Mesendoderm (in vitro differentiated cells): ENCODE results near the gene REPIN1.

Source experiments
- DNase-seq: peaks from one replicate; pipeline ENCODE4 v3.0.0; 2013
- H2AK5ac ChIP-seq: 2 replicates; pipeline ENCODE4 v1.6.1; 2013; ENCODE audit warnings: low read length, inconsistent platforms
- H2BK120ac ChIP-seq: 2 replicates; pipeline ENCODE4 v1.6.1; 2013; ENCODE audit warnings: low read depth, mild to moderate bottlenecking, low read length, moderate library complexity, mixed read lengths
- H2BK15ac ChIP-seq: replicated peaks from 2 replicates; pipeline ENCODE4 v1.6.1; 2013; ENCODE audit warnings: low read depth, mild to moderate bottlenecking, moderate library complexity
- H2BK5ac ChIP-seq: 2 replicates; pipeline ENCODE4 v1.6.1; 2013; ENCODE audit warnings: low read length, inconsistent platforms
- H3K18ac ChIP-seq: 2 replicates; pipeline ENCODE4 v1.6.1; 2013; ENCODE audit warnings: mild to moderate bottlenecking, low read length, mixed read lengths
- H3K23ac ChIP-seq: one replicate; pipeline ENCODE4 v1.6.1; 2013; ENCODE audit warnings: low read length
- H3K27ac ChIP-seq: 2 replicates; pipeline ENCODE4 v1.5.1; 2013; ENCODE audit warnings: low read depth, mild to moderate bottlenecking, inconsistent platforms, low read length, moderate library complexity
- H3K27me3 ChIP-seq: 2 replicates; pipeline ENCODE4 v1.6.1; 2013; ENCODE audit warnings: low read length, control low read depth, mild to moderate bottlenecking, inconsistent platforms; ENCODE audit not compliant: insufficient read depth, poor library complexity
- H3K36me3 ChIP-seq: 2 replicates; pipeline ENCODE4 v1.6.1; 2013; ENCODE audit warnings: low read length, inconsistent platforms; ENCODE audit not compliant: control insufficient read depth, insufficient read depth
- H3K4ac ChIP-seq: one replicate; pipeline ENCODE4 v1.6.1; 2013; ENCODE audit warnings: low read depth, mild to moderate bottlenecking, low read length, moderate library complexity
- H3K4me1 ChIP-seq: 2 replicates; pipeline ENCODE4 v1.6.1; 2013; ENCODE audit warnings: low read depth, low read length, inconsistent platforms; ENCODE audit not compliant: control insufficient read depth
- H3K4me2 ChIP-seq: 2 replicates; pipeline ENCODE4 v1.6.1; 2013; ENCODE audit warnings: low read length
- H3K4me3 ChIP-seq: 2 replicates; pipeline ENCODE4 v1.5.1; 2013; ENCODE audit warnings: mild to moderate bottlenecking, low read length
- H3K56ac ChIP-seq: one replicate; pipeline ENCODE4 v1.6.1; 2013; ENCODE audit warnings: low read length
- H3K79me1 ChIP-seq: 2 replicates; pipeline ENCODE4 v1.6.1; 2013; ENCODE audit warnings: low read length, inconsistent platforms
- H3K79me2 ChIP-seq: 2 replicates; pipeline ENCODE4 v1.6.1; 2013; ENCODE audit warnings: mild to moderate bottlenecking, low read length; ENCODE audit not compliant: control insufficient read depth, insufficient read depth
- H3K9ac ChIP-seq: 2 replicates; pipeline ENCODE4 v1.6.1; 2013; ENCODE audit warnings: low read length, inconsistent platforms
- H4K5ac ChIP-seq: one replicate; pipeline ENCODE4 v1.6.1; 2013; ENCODE audit warnings: low read length
- H4K8ac ChIP-seq: one replicate; pipeline ENCODE4 v1.6.1; 2013; ENCODE audit warnings: low read depth, mild to moderate bottlenecking, control low read depth, low read length, moderate library complexity
- WGBS: extraction: QIAGEN DNeasy Blood & Tissue Kit; methylation state at CpG from one replicate; pipeline ENCODE4 v1.1.7; 2013; ENCODE audit warnings: low lambda C conversion rate, missing lambda C conversion rate; ENCODE audit not compliant: insufficient coverage; ENCODE audit errors: extremely low coverage; 5-methylcytosine and 5-hydroxymethylcytosine counted together

The REPIN1 gene

GRCh38 chr7:150369748-150370501 lies 1.3 kb downstream of the REPIN1 start:
- Histone ChIP-seq H3K4me3 (peak overlapping the region; percentile 87), H2BK15ac (no peak overlapping the region), H3K27me3 (no peaks in the 10 kb centered on the region), H3K79me2 (peaks cover 43% of the 10 kb centered on the region), H3K79me1 (peaks cover 19% of the 10 kb centered on the region), H3K27ac (peak overlapping the region; percentile 79), H3K4ac (peak overlapping the region; percentile 87), H2BK120ac (no peak overlapping the region), H3K9ac (peak overlapping the region; percentile 87), H4K8ac (no peak overlapping the region), H2AK5ac (peak overlapping the region; percentile 99), H3K4me1 (peaks cover 7% of the 10 kb centered on the region), H2BK5ac (peak overlapping the region; percentile 70), H3K56ac (peak overlapping the region; percentile 100), H4K5ac (peak overlapping the region; percentile 71), H3K4me2 (peak overlapping the region; percentile 69), H3K36me3 (peaks cover 3% of the 10 kb centered on the region), H3K23ac (peak overlapping the region; percentile 94), H3K18ac (peak overlapping the region; percentile 35)
- no CpG with 5 or more reads among the region's 23 CpGs for WGBS
- DNase-seq: no peak

DNA sequence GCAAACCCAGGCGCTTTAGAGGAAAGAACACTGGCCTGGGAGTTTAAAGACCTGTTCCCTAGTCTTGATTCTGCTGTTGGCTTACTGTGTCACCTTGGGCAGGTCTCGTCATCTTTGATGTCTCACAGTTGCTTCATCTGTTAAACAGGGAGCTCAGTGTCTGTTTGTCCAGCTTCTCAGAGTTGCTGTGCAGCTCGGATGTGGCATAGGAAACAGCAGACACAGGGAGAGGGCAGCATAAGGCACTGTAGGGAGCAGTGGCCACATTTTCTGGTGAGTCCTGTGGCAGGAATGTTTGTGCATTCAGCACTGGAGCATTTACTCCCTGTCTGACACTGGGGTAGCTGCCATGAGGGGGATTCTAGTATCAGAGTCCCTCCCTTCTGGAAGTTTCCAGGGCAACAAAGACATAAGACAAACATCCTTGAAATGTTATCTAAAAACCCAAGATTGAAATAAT lies 2.0 kb downstream of the REPIN1 start:
- Histone ChIP-seq H3K4me3 (no peak overlapping the region), H2BK5ac (no peak overlapping the region), H3K4me2 (no peak overlapping the region), H3K79me2 (peaks cover 43% of the 10 kb centered on the region), H3K56ac (peak overlapping the region; percentile 100), H3K27ac (no peak overlapping the region), H2BK15ac (no peak overlapping the region), H3K18ac (no peak overlapping the region), H3K27me3 (no peaks in the 10 kb centered on the region), H3K36me3 (peaks cover 3% of the 10 kb centered on the region), H3K23ac (no peak overlapping the region), H3K4ac (no peak overlapping the region), H3K9ac (peak overlapping the region; percentile 87), H2AK5ac (peak overlapping the region; percentile 85), H3K79me1 (peaks cover 19% of the 10 kb centered on the region), H3K4me1 (peaks cover 7% of the 10 kb centered on the region), H4K5ac (no peak overlapping the region), H2BK120ac (no peak overlapping the region), H4K8ac (no peak overlapping the region)
- WGBS: no CpG with 5 or more reads among the region's 3 CpGs
- no peak for DNase-seq

DNA sequence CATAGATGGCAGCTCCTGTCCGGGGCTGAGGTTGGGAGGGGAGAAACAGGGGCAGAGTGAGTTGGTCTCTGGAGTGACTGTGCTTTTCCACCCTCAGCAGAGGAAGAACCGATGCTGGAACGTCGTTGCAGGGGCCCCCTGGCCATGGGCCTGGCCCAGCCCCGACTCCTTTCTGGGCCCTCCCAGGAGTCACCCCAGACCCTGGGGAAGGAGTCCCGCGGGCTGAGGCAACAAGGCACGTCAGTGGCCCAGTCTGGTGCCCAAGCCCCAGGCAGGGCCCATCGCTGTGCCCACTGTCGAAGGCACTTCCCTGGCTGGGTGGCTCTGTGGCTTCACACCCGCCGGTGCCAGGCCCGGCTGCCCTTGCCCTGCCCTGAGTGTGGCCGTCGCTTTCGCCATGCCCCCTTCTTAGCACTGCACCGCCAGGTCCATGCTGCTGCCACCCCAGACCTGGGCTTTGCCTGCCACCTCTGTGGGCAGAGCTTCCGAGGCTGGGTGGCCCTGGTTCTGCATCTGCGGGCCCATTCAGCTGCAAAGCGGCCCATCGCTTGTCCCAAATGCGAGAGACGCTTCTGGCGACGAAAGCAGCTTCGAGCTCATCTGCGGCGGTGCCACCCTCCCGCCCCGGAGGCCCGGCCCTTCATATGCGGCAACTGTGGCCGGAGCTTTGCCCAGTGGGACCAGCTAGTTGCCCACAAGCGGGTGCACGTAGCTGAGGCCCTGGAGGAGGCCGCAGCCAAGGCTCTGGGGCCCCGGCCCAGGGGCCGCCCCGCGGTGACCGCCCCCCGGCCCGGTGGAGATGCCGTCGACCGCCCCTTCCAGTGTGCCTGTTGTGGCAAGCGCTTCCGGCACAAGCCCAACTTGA lies 2.7 kb downstream of the REPIN1 start:
- Histone ChIP-seq H3K18ac (no peak overlapping the region), H3K4ac (no peak overlapping the region), H3K9ac (no peak overlapping the region), H3K4me2 (no peak overlapping the region), H3K79me1 (peaks cover 23% of the 10 kb centered on the region), H4K5ac (no peak overlapping the region), H2BK15ac (no peak overlapping the region), H3K27ac (no peak overlapping the region), H3K4me1 (peaks cover 12% of the 10 kb centered on the region), H3K56ac (peak overlapping the region; percentile 0), H3K4me3 (no peak overlapping the region), H2BK120ac (no peak overlapping the region), H3K79me2 (peaks cover 43% of the 10 kb centered on the region), H3K27me3 (no peaks in the 10 kb centered on the region), H2BK5ac (no peak overlapping the region), H2AK5ac (no peak overlapping the region), H4K8ac (no peak overlapping the region), H3K36me3 (peaks cover 3% of the 10 kb centered on the region), H3K23ac (no peak overlapping the region)
- no CpG with 5 or more reads among the region's 48 CpGs for WGBS
- no peak for DNase-seq

DNA sequence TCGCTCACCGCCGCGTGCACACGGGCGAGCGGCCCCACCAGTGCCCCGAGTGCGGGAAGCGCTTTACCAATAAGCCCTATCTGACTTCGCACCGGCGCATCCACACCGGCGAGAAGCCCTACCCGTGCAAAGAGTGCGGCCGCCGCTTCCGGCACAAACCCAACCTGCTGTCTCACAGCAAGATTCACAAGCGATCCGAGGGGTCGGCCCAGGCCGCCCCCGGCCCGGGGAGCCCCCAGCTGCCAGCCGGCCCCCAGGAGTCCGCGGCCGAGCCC lies 3.3 kb downstream of the REPIN1 start:
- no peak for DNase-seq
- no CpG with 5 or more reads among the region's 30 CpGs for WGBS
- no peak overlapping the region for H3K23ac ChIP-seq
- no peak overlapping the region for H3K56ac ChIP-seq
- H3K27ac ChIP-seq: no peak overlapping the region
- no peak overlapping the region for H2BK15ac ChIP-seq
- H3K4me3 ChIP-seq: no peak overlapping the region
- no peak overlapping the region for H3K18ac ChIP-seq
- peaks cover 43% of the 10 kb centered on the region for H3K79me2 ChIP-seq
- no peak overlapping the region for H3K4me2 ChIP-seq
- H3K4ac ChIP-seq: no peak overlapping the region
- H3K79me1 ChIP-seq: peaks cover 25% of the 10 kb centered on the region
- peaks cover 3% of the 10 kb centered on the region for H3K36me3 ChIP-seq
- no peak overlapping the region for H4K8ac ChIP-seq
- no peak overlapping the region for H2BK120ac ChIP-seq
- no peak overlapping the region for H4K5ac ChIP-seq
- no peaks in the 10 kb centered on the region for H3K27me3 ChIP-seq
- H2AK5ac ChIP-seq: no peak overlapping the region
- H2BK5ac ChIP-seq: no peak overlapping the region
- no peak overlapping the region for H3K9ac ChIP-seq
- H3K4me1 ChIP-seq: peaks cover 16% of the 10 kb centered on the region

GRCh38 chr7:150372271-150373048 lies 3.8 kb downstream of the REPIN1 start:
- no peak for DNase-seq
- no peak overlapping the region for H3K18ac ChIP-seq
- H3K27me3 ChIP-seq: no peaks in the 10 kb centered on the region
- WGBS: no CpG with 5 or more reads among the region's 79 CpGs
- no peak overlapping the region for H2BK5ac ChIP-seq
- no peak overlapping the region for H3K4me3 ChIP-seq
- H3K79me2 ChIP-seq: peaks cover 43% of the 10 kb centered on the region
- no peak overlapping the region for H4K5ac ChIP-seq
- no peak overlapping the region for H2AK5ac ChIP-seq
- H3K4ac ChIP-seq: no peak overlapping the region
- peak overlapping the region; percentile 35 for H3K56ac ChIP-seq
- no peak overlapping the region for H4K8ac ChIP-seq
- H3K27ac ChIP-seq: no peak overlapping the region
- H2BK120ac ChIP-seq: no peak overlapping the region
- no peak overlapping the region for H2BK15ac ChIP-seq
- H3K23ac ChIP-seq: no peak overlapping the region
- H3K9ac ChIP-seq: no peak overlapping the region
- peaks cover 3% of the 10 kb centered on the region for H3K36me3 ChIP-seq
- H3K4me1 ChIP-seq: peaks cover 19% of the 10 kb centered on the region
- H3K4me2 ChIP-seq: no peak overlapping the region
- H3K79me1 ChIP-seq: peaks cover 25% of the 10 kb centered on the region
